ENCODE measurements around the gene CD320.
"Not testable (repeated sequence)": the region's sequence is repeated elsewhere in the genome, so short reads cannot be mapped to it uniquely, and the experiment has no call there.

The CD320 gene

DNA sequence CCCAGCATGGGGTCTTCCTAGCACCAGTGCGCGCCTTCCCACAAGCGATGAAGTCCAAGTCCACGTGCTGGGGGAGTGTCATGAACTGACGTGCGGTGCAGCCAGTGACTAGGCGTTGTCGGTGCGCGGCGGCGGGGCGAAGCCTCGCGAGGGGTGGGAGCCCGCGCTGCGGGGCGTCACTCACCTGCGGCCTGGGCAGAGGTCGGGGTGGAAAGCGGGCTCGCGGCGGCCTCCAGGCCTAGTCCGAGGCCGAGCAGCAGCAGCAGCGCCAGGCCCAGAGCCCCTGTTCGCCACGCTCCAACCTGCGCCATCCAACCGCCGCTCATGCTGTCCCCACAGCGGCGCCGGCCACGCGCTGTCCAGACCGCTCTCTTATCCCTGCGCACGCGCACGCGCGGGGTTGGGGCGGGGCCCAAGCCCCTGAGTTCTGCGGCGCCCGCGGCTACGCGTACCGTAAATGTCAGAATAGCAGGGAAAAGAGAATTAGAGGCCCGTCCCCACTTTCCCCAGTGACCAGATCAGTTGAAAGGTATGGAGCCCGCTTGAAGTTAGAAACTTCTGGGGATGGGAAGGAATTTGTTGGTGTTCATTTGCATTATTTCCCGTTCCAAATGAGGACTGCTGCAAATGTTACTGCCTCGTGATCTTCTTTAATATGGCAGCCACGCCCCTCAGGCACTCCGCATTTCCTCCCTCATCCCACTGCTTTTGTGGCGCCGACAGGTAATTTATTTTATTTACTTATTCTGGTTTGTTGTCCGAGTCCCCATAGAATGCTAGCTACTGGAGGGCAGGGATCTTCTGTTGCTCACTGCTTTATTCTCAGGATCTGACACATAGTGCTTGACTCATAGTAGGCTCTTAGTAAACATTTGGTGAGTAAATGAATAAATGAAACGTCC is at the start of gene CD320:
Gene CD320 (minus strand): TSS at position 394 of the 902 bp plus-strand sequence. CDS start 68 bp downstream, at position 326.
- DNase-seq = peak; percentile 50

DNA sequence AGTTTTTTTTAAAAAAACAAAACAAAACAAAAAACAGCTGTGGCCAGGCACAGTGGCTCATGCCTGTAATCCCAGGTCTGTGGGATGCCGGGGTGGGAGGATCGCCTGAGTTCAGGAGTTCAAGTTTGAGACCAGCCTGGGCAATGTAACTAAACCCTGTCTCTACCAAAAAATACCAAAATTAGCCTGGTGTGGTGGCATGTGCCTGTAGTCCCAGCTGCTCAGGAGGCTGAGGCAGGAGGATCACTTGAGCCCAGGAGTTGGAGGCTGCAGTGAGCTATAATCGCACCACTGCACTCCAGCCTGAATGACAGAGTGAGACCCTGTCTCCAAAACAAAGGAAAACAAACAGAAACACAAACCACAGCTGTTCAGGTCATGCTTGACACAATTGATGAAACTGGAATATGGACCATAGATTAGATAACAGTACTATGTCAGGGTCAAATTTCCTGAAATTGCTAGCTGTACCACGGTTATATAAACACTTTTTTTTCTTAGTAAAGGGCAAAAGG is 48.9 kb upstream of the CD320 start:
- DNase-seq = no peak

DNA sequence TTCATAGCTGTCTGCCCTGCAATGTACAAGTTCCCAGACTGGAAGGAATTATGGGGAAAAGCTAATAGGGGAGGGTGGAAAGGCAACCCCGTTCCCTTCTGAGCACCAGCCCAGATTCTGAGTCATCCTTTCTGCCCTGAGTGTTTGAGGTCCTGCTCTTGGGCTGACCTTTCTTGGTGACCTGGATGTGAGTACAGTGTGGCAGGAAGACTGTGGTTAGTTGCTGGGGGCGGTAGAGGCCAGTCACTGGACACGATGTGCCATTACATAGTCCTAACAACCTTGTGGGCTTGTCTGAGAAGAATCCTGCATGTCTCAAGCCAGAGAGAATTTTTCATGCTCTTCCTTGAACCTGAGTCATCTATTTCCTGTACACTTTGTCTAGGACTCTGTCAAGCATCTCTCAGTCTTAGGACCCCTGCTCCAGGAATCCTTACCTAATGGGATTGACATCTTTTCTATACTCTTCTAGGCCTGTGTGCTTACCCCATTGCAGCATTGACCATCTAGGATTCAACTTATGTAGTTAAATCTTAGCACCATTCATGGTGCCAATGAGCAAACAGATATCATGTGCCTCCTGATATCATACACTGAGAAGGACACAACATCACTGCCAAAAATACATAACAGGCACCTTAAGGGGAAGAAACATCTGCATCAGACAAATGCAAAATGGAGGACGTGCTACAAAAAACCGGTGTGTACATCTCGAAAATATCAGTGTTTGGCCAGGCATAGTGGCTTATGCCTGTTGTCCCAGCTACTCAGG is 47.7 kb upstream of the CD320 start:
- no peak for DNase-seq

DNA sequence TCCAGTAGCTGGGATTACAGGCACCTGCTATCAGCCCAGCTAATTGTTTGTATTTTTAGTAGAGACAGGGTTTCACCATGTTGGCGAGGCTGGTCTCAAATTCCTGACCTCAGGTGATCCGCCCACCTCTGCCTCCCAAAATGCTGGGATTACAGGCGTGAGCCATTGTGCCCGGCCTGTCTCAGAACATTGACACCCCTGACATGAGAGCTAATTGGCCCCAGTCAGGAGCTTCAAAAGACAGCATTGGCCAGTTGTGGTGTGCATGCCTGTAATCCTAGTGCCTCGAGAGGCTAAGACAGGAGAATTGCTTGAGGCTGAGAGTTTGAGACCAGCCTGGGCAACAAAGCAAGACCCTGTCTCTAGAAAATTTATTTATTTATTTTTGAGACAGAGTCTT is 44.7 kb upstream of the CD320 start:
- DNase-seq = not testable (repeated sequence)

DNA sequence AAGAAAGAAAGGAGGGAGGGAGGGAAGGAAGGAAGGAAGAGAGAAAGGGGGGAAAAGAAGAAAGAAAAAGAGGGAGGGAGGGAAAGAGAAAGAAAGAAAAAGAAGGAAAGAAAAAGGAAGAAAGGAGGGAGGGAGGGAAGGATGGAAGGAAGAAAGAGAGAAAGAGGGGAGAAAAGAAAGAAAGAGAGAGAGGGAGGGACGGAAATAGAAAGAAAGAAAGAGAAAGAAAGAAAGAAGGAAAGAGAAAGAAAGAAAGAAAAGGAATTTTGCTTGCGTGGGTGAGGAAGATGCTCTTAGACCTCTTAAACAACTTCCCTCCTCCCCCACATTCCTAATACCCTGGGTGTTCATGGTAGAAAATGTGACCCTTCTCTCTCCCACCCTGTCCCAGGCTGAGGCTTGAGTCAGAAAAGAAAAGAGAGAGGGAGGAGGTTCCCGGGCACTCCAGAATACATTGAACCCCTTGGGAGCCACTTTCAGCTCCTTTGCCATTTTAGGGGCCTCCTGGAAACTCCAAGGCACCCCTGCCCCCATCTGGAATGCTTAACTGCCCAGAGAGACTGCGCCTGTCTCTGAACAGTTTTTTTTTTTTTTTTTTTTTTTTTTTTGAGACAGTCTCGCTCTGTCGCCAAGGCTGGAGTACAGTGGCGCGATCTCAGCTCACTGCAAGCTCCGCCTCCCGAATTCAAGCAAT is 44.1 kb upstream of the CD320 start:
- no peak for DNase-seq

DNA sequence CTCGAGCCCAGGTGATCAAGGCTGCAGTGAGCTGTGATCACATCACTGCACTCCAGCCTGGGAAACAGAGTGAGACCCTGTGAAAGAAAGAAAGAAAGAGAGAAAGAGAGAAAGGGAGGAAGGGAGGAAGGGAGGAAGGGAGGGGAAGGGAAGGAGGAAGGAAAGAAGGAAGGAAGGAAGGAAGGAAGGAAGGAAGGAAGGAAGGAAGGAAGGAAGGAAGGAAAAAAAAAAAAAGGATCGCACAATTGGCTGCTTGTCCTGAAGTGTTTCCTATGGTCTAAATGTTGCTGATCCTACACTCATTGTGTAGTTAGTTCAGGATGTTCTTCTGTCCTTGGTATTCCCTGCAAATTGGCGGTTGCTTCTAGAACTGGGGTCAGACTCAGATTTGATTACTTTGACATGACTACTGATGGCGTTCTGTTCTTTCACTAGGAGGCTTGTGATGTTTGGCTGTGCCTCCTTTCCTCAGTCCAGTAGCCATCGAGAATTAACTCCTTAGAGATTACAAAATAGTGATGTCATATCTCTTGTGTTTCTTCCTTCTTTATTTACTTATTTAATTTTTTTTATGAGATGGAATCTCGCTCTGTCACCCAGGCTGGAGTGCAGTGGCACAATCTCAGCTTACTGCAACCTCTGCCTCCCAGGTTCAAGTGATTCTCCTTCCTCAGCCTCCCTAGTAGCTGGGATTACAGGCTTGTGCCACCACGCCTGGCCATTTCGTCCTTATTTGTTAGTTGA is 41.6 kb upstream of the CD320 start:
- not testable (repeated sequence) for DNase-seq

DNA sequence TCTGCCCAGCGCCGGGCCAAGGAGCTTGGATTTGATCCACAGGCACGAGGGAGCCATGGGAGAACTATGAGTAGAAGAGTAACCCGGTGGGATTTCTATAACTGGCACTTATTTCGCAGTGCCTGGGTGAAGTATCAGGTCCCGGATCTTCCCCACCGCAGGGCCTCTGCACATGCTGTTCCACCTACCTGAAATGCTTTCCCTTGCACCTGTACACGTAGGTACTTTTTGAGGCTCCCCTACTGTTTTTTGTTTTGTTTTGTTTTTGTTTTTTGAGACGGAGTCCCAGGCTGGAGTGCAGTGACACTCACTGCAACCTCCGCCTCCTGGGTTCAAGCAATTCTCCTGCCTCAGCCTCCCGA is 35.3 kb upstream of the CD320 start:
- DNase-seq = no peak

DNA sequence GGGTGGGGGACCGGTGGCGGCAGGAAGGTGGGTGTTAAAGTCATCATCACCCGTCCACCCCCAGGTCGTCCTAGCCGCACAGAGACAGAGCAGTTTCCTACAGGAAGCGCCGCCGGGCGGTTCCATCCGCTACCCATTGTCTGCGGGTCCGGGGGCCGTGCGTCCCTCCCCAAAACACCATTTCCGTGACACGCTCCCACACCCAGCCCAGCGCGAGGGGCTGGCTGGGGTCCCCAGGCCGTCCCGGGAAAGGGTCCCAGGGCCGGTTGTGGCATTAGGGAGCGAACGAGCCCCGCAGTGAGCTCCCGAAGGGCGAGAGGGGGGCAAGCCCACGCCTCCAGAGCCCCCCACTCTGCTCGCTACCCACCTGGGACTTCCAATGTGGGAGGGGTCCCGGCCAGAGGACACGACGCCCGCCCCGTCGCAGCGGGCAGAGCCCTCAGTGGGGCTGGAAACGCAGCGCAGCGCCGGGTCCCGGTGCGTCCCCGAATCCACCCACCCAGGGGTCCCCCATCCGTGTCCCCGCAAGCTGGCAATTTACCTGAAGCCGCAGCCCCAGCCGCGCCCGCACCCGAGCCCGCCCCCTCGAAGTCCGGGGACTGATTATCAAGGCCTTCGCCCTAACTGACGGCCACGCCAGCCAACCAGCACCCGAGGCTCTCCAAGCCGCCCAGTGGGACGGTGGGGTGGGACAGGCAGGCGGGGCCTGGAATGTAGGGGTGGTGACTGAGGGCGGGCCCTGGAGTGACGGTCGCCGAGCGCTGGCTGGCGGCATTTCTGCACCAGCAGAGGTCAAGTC is 34.7 kb upstream of the CD320 start, which contains the start of gene KANK3:
Gene KANK3 (minus strand): TSS at position 579 of the 799 bp plus-strand sequence. CDS start 5,434 bp downstream, outside the sequence.
- DNase-seq = peak; percentile 67

DNA sequence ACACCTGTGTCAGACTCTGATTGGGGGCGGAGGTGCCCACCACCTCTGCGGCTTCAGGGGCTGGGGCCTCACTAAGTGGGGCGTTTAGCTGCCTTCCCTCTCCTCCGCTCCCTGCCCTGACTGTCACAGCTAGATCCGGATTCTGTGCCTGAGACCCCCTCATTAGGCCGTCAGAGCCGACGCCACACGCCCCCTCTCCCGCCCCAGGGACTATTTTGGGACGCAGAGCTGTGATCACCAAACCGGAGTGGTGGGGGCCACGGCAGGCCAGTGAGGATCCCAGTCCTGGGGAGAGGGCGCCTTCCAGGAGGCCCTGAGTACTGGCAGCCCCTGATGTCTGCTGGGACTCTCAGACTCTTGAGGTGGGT is 34.1 kb upstream of the CD320 start:
- DNase-seq = no peak

DNA sequence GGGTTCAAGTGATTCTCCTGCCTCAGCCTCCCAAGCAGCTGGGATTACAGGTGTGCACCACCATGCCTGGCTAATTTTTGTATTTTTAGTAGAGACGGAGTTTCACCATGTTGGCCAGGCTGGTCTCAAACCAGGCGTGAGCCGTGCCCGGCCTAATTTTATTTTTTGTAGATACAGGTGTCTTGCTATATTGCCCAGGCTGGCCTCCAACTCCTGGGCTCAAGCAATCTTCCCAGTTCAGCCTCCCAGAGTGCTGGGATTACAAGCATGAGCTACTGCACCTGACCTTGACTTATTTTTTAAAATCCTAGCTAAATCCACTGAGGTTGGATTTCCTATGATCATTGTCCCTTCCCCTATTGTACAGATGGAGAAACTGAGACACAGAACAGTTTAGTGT is 33.3 kb upstream of the CD320 start:
- DNase-seq = not testable (repeated sequence)

DNA sequence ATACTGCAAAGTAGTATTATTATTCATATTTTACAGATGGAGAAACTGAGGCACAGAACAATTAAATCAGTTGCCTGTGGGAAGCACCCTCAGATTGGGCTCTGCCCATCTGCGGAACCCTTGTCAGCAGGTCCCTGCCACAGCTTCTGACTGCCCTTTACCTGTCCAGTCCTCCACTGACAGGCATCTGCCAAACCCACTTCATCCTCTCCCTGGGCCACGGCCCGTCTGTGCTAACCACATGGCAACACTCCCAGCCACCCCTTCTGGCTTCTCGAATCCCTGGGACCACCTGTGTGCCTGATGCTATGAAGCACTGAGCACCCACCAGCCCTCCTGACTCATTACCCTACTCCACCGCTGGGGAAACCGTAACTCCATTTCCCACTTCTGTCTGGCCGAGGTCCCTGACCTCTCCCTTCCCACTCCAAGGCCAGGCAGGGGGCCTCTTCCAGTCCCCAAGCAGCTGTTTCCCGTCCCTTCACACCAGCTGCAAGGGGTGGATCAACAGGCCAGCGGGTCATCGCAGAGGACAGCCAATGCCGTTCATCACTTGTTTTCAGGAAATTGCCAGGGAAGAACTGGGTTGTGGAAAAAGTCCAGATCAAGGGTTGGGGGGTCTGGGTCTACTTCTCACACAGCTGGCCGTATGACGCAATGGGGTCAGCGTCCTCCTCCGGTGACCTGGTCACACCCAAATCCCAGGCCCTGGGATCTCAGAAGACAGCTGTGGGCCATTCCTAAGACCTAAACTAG is 32.4 kb upstream of the CD320 start:
- DNase-seq = no peak

DNA sequence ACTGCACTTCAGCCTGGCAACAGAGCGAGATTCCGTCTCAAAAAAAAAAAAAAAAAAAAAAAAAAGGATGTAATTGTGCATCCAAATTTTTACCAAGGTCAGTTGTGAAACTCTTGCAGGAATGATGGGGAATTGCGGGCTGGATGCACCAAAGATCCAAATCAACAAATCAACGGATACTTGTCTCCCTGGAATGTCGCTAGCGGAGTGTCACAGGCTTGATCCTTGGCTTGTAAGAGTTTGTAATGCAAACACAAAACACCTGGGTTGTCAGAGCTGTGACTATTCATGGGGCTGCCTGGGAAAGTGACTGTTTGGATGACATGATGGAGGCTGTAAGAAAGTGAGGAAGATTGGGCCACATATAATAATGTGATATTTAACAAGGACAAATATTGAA is 30.7 kb upstream of the CD320 start:
- DNase-seq = no peak

DNA sequence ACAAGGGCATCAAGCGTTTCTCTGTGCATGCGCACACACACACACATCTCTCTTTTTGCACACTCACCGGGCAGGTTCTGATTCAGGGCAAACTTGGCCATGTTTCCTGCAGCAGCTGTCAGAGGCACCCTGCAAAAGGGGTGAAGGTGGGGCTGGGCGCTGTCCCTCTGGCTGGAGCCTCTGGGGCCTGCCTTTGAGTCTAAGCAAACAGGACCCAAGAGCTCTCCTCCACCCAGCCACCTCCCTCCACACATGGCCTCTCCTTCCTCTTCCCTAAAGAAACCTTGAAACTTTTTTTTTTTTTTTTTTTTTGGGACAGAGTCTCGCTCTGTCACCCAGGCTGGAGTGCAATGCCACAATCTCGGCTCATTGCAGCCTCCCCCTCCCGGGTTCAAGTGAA is 29.6 kb upstream of the CD320 start:
- DNase-seq = no peak

DNA sequence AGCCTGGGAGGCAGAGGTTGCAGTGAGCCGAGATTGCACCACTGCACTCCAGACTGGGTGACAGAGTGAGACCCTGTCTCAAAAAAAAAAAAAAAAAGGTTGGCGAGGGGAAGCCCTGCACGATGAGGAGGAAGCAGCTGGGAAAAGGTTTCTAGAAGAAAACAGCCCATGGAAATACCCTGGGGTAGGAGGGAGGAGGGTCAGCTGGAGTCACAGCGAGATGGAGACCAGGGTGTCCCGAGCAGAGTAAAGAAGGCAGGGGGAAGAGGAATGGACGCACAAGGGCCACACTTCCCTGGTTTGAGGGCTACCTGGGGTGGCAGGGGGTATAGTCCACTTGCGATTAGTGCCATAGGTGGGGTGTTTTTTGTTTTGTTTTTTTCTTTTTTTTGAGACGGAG is 28.5 kb upstream of the CD320 start:
- DNase-seq = no peak

DNA sequence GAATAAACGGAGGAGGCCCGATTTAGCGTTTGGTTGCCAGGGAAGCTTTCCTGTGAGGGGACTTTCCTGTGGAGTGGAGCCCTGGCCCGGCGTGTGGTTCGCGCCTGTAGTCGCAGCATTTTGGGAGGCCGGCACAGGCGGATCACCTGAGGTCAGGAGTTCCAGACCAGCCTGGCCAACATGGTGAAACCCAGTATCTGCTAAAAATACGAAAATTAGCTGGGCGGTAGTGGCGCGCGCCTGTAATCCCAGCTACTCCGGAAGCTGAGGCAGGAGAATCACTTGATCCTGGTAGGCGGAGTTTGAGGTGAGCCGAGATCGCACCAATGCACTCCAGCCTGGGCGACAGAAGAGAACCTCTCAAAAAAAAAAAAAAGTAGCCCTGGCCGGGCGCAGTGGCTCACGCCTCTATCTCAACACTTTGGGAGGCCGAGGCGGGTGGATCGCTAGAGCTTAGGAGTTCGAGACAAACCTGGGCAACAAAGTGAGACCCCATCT is 28.0 kb upstream of the CD320 start:
- DNase-seq = no peak

DNA sequence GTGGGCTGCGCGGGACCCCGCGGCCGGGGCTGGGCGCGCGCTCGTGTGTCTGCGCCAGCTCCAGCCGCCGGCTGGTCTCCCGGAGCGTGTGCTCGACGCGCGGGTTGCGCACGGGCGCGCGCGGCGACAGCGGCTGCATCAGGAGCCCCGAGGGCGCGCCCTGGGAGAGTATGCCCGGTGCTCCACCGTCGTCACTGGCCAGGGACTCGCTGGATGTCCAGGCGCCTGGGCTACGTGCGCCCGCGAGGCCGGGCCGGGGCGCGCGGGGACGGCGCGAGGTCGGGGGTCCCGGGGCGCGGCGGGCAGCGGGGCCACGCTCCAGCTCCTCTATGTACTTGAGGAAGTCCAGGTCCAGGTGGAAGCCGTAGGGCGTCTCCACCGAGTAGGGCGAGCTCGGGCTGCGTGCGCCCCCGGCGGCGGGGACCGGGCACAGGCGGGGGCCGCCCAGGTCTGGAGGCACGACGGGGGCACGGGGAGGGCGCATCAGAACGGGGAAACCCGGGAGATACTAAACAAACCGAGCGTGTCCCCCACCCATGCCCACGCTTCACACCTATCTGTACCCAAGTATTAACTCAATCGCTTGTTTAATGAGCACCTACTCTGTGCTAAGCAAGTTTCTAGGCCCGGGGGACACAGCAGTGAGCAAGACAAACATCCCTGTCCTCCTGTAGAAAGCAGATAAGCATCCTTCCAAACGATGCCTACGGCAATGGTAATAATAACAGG is 27.3 kb upstream of the CD320 start:
- no peak for DNase-seq

DNA sequence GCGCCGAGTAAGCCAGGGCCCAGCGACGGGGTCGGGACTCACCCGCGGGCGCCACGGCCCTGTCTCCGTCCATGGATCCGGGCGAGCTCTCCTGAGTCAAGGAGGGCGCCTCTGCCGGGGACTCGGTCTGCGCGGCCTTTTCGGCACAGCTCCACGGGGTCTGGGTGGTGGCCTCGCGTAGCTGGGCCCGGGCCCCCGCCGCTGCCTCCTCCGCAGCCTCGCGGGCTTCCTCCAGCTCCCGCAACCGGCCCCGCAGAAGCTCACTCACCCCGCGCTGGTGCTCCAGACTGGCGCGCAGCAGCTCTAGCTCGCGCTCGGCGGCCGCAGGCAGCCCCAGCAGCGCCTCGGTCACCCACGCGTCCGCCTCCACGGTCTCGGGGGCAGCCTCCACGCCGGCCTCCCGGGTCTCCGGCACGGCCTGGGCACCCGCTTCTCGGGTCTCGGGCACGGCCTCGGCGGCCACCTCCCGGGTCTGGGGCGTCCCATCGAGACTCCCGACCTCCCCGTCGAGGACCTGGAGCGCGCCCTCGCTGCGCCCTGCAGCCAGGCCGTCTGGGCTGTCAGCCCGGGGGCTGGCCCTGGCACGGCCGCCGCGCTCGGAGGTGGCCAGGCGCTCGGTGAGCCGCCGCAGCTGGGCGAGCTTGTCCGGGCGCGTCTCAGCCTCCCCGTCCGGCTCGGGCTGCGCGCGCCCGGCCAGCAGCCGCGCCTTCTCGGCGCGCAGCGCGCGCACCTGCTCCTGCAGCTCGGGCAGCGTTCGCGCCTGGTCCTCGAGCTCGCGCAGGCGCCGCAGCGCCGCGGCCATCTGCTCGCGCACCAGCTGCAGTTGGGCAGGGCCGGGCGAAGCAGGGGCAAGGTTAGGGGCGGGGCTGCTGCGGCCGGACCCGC is 26.5 kb upstream of the CD320 start:
- no peak for DNase-seq

DNA sequence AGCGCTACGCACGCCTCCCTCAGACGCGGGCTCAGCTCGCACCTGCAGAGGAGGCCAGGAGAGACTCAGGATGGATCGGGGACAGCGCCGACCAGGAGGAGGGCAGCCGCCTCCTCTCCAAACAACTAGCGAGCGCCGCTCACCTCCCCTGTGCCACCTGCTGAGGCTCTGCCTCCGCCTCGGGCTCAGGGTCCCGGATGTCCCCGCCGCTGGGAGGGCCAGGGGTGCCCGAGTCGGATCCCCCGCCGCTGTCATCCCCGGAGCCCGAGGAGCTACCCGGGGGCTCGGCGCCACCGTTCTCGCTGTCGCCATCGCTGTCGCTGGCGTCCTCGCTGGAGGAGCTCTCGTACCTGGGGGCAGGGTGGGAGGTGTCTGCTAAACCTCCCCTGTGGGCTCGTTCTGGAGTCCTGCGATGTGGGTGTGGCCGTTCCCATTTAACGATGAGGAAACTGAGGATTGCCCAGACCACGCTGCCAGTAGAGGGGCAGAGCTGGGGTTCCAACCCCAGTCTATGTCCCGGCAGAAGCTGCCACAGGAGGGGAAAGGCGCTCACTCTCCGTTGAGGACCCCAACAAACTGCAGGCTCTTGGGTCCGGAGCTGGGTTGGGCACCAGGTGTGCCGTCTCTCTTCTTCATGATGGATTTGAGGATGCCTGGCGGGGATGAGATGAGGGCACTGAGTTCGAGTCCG is 25.8 kb upstream of the CD320 start:
- DNase-seq = no peak
